Lung microvascular endothelial cell (primary cell): ENCODE results near the gene CCL14. TPM values are rescaled to one million over a fixed set of nuclear protein-coding genes. Genes with fewer than 3 reads are reported as not detected.
A peak's percentile ranks its signal among the peaks of the same experiment; 100 is the strongest.

Source experiments
- DNase-seq, 2 donors: peaks; one replicate each; pipeline versions ENCODE4 v3.0.0 to v3.0.0-alpha.2; 2010; ENCODE audit warnings: low read depth in 2 of 2
- total RNA-seq: library from RNA; depleted of rRNA; stranded (reverse); fragments of >200 nt; gene quantifications from 2 replicates; pipeline ENCODE4 v1.2.1, GENCODE V29; 2014

Gene CCL14
- total RNA-seq, 1 donor from 2014 or later = 4.6 TPM

DNA sequence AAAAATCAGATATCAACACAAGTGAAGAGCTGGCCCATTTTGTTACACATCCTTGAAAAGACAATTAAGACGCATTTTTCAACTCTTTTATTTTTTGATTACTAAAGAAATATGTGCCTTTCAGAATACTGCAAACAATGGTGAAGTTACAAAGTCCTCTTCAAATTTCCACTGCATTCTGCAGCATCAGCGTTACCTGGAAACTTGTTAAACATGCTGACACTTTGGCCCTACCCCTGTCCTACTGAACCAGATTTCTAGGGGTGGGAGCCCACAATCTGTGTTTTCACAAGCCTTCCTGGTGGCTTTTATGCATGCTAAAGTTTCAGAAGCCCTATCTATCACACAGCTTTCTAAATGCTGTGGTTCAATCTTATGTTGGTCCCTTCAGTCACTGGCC lies 4.5 kb upstream of the CCL14 start:
- no peak for DNase-seq

- peak; percentile 24 to 88 for DNase-seq
These were observed 1.6 kb upstream of the CCL14 start for GRCh38 chr17:35988164-35988563.

DNA sequence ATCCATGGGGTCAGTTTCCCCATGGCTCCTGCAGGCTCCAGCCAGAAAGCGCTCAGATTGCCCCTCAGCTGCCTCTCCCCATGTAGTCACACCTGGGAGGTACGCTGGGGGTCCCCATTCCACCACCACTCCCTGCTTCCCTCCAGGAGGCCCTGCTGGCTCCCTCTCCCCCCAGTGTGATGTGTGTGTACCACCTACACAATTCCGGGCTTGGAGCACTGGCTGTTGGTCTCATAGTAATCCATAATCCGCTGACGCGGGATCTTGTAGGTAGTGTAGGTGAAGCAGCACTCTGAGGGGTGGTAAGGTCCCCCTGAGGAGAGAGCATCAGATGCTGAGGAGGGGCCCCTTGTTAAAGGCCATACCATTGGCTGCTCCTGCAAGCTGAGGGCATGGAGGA lies 2.4 kb downstream of the CCL14 start:
- DNase-seq = no peak

DNA sequence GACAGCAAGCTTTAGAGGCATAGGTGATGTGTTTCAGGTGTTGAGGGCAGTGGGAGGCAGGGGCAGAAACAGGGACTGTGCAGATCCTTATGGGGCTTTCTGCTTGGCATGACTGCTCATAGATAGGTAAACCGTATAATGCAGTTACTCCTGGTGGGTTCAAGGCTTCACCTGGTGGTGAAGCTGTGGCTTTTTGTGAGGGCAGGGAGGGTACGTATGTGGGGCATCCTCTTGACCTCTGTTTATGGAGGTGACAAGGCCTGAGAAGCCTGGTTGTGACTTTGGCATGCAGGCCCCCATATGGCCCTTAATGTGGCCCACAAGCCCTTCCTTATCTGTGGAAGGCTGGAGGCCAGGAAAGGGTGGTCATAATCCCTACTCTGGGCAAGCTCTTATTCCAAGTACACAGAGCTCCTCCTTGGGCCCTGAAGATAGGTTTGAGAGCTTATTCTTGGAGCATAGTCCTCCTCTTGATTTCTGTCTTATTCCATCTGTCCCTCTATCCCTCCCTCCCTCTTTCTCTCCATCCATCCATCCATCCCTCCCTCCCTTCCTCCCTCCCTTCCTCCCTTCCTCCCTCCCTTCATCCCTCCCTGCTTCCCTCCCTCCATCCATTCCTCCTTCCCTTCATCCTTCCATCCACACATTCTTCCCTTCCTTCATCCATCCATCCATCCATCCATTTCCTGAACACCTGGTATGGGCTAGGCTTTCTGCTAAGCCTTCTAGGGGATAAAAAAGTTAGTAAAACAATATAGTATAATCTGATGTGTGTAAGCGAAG lies 3.9 kb downstream of the CCL14 start:
- DNase-seq = no peak

DNA sequence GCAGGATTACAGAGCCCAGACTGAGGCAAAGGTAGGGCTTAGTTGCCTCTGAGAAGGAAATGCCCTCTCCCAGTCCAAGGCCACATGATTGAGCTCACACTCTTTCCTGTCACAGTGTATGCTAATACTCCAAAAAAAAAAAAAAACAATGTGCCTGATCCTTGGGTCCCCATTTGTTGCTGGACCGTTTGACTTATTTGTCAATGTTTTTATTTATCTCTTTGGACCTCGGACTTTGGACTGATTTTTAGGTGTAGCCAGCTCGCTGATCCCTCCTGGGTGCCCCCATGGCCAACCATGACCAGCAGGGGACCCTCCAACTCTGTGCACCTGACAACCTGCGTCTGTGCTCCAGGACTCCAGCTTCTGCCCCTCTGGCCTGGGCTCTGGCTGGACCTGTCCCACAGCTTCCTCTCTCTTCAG lies 4.6 kb downstream of the CCL14 start:
- DNase-seq = no peak

DNA sequence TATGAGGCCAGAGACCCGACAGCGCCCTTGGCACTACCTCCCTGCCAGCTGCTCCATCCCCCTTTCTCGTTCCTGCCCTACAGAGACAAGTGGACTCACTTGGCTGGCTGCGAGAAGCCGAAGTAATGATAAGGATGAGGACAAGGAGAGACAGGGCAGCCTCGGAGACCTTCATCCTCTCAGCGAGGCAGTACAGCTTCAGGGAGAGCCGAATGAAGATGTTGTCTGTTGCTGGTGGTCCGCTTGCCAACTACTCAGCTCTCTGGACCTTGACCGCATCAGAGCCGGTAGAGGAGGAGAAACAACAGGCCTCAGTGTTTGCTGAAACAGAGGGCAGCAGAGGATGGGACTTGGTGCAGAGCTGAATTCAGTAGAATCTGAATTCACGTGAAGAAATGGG lies 5.3 kb downstream of the CCL14 start, which contains the start of gene CCL16:
Gene CCL16, minus strand, starts transcription at position 252 of the 400 bp plus-strand sequence. Its CDS starts 77 bp downstream, at position 175.
- no peak for DNase-seq

DNA sequence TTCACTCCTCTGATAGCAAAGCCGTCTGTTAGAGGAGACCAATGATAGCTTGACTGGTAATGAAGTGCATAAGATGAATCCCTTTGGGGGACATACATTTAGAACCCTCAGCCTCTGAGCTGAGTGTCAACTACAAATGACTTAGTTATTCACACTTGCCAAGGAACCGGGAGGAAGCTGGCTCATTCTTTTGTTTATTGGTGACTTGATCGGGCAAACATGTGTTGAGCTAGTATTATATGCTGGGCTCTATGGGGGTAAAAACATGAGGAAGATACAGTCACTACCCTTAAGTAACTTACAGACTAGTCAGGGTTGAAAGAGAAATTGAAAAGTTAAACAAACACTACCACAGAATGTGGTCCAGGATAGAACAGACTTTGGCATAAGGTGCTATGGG lies 8.2 kb downstream of the CCL14 start:
- DNase-seq = peak in 1 of 2 donors; percentile 72

GRCh38 chr17:35977509-35977908 lies 9.0 kb downstream of the CCL14 start:
- DNase-seq = no peak

DNA sequence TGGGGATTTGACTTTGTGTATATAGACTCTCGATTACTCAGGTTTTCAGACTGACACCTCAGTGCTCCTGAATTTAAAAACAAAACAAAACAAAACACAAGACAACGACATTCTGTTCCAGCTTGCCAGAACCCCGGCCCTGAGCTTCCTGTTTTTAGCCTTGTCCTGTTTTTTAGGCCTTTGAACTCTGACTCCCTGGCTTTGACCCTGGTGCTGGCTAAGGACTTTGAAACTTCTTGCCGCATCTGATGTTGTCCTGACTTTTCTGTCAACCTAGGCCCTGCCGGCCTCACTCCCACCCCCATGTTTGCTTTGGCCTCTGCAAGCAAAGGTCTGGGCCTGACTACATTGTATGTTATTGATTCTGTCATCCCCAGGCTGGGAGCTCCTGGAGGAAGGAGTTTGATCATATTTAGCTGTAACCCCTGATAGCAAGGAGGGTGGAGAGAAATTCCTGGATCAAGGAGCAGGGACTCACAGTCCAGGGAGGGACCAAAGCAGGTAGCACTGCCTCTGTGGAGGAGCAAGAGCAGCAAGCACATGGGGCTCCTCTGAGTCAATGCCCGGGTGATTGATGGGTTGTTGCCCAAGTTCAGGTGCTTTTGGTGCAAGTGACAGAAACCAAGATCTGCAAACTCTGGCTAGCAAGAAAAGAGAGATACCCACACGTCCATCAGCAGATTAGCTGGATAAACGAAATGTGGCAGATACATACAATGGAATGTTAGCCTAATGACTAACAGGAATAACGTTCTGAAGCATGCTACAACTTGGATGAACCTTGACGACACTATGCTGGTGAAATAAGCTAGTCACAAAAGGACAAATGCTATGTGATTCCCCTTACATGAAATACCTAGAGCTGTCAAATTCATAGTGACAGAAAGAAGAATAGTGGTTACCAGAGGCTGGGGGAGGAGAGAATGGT lies 12.9 kb downstream of the CCL14 start:
- DNase-seq = peak; percentile 33 to 49

- DNase-seq = no peak
These were observed 13.6 kb downstream of the CCL14 start for GRCh38 chr17:35972945-35973332.

DNA sequence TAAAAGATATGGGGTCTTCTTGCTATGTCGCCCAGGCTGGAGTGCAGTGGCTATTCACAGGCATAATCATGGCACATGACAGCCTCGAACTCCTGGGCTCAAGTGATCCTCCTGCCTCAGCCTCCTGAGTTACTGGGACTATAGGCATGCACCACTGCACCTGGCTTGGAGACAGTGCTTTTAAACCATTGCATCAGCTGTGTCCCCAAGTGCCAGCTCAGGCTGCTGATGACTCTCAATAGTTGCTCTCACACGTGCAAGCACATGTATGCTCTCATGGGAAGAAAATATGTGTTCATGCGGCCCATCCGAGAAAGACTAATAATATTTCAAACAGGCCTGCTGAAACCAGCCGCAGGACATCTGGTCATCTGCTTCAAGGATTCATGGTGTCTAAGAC lies 14.0 kb downstream of the CCL14 start:
- no peak for DNase-seq

- no peak for DNase-seq
These were observed 14.5 kb downstream of the CCL14 start for GRCh38 chr17:35972066-35972465.

GRCh38 chr17:35969558-35970380 lies 16.8 kb downstream of the CCL14 start:
- DNase-seq = peak; percentile 83 to 87

DNA sequence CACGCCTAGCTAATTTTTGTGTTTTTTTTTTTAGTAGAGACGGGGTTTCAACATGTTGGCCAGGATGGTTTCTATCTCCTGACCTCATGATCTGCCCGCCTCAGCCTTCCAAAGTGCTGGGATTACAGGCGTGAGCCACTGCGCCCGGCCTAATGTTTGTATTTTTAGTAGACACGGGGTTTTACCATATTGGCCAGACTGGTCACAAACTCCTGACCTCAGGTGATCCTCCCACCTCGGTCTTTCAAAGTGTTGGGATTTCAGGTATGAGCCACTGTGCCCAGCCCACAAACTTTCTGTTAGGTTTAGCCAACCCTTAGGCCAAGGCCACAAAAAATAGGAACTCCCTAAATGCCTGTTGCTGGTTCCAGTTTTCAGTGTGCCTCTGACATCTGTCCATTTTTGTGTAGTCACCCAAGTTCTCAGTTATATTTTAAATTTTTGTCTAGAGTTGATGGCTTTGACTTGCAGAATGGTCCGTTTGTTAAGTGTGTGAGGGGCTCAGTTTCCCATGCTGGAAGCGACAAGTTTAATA lies 17.9 kb downstream of the CCL14 start:
- no peak for DNase-seq

GRCh38 chr17:35965272-35965671 lies 21.3 kb downstream of the CCL14 start:
- no peak for DNase-seq

DNA sequence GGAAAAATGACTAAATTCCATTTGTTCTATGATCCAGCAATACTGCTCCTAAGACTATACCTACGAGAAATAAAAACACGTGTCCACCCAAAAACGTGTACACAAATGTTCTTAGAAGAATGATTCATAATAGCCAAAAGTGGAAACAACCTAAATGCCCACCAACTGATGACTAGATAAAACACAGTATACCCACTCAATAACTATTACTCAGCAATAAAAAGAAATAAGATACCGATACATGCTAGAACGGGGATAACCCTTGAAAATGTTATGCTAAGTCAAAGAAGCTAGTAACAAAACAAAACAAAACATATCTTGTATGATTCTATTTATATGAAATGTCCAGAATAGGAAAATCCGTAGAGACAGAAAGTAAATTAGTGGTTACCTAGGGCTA lies 22.9 kb downstream of the CCL14 start:
- DNase-seq = no peak

DNA sequence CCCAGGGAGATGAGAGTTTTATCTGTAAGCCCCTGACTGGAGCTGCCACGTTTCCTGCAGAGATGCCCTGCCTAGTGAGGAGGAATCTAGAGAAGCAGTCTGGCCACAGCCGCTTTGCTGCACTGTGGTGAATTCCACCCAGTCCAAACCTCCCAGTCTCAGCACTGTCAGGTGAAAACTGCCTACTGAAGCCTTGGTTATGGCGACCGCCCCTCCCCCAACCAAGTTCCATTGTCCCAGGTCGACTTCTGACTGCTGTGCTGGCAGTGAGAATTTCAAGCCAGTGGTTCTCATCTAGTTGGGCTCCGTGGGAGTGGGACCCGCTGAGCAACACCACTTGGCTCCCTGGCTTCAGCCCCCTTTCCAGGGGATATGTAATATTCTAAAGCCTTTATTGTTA lies 32.8 kb downstream of the CCL14 start:
- no peak for DNase-seq

DNA sequence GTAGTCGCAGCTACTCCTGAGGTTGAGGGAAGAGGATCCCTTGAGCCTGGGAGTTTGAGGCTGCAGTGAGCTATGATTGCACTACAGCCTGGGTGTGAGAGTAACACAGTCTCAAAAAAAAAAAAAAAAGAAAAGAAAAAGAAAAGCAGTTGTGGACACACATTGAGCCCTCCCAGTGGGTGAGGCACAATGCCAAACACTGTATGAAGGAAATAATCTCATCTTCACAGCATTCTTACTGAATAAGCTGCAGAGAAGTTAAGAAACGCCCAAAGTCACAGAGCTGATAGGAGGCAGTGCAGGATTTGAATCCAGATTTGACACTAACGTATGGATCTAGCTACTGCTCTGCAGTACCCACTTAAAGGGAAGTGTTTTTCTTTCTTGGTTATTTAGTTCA lies 37.1 kb downstream of the CCL14 start:
- DNase-seq = no peak

DNA sequence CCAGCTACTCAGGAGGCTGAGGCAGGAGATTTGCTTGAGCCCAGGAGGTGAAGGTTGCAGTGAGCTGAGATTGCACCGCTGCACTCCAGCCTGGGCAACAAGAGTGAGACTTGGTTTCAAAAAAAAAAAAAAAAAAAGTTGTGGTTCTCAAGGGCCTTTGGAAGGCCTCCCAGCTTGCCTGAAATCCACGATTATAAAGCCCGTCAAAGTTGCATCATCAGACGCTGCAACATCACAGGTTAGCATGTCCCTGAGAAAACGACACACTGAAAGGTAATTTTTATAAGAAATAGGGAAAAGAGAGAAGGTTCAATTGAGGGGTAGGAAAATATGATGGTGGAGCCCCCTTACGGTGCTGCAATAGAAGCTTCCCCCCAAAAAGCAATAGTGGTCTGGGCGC lies 38.4 kb downstream of the CCL14 start:
- no peak for DNase-seq

DNA sequence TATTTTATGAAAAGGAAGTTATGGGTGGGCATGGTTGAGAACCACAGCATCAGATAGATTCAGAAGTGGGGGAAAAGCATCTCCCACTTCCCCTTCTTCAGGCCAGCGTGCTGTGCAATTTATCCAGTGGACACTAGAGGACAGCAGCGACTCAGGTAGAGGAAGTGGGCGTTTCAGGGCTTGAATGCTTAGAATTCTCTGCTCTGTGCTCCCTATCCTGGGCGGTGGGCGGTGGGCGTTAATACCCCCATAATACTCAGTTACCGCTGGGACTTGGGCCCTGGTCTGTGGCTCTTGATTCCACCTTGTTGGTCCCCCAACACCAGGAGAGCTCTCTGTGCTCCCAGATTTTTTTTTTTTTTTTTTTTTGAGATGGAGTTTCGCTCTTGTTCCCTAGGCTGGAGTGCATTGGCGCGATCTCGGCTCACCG lies 39.4 kb downstream of the CCL14 start:
- DNase-seq = peak; percentile 55 to 66

DNA sequence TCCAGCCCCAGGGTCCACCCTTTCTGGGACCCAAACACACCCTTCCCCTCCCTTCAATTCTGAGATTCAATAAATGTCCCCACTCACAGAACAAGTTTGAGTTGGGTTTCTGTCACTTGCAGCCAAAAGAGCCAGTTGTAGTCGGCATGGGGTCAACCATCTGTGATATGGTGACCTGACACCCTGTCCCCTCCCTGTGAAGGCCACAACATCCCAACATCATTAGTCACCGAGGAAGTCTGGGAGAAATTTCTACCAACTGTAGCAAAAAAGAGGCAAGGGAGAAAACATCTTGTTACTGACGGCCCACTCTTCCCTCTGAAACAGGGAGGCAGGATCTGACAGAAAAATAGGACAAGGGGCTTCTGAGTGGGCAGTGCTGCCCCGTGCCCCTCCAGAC lies 42.4 kb downstream of the CCL14 start:
- DNase-seq = no peak
